GM19099 (cell line): ENCODE measurements around the gene HSD3B1.

Source experiments
- POLR2A ChIP-seq: IDR thresholded peaks from 3 replicates; pipeline ENCODE4 v1.6.1; 2011; ENCODE audit warnings: low read depth; ENCODE audit not compliant: insufficient read length; ENCODE audit errors: extremely low read depth

HSD3B1 gene

DNA sequence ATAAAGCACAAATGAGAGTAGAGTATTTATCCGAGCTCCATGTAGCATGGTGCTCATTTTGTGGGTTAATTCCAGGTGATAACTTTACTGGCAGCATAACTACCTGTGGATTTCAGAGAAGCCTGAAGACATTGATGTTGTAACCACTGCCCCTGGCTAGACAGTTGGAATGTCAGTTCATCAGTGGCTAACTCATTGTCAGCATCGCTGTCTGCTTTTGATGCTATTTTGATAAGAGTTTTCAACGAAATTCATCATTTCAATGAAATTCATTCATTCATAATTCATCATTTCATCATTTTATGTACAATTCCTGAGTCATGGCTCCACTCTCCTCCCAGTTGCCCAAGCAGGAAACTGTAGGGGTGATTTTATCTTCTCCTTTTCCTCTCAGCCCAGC lies 34.4 kb downstream of the HSD3B1 start:
- TF ChIP-seq POLR2A = no peak

DNA sequence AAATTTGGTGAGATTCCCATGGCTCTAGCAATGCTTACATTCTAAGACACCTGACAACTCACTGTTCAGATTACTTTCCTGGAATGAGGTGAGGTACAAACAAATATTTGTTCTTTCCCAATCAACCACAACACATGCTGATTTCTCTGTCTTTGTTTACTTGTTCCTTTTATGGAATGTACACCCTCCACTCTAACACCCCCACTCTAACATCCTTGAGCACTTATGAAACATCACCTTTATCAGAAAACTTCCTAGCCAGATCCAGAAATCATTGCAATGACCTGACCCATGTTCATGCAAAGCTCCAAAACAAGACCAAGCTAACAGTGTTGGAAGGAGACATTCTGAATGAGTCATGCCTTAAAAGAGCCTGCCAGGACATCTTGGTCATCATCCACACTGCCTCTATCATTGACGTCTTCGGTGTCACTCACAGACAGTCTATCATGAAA lies 35.5 kb downstream of the HSD3B1 start:
- TF ChIP-seq POLR2A = no peak

DNA sequence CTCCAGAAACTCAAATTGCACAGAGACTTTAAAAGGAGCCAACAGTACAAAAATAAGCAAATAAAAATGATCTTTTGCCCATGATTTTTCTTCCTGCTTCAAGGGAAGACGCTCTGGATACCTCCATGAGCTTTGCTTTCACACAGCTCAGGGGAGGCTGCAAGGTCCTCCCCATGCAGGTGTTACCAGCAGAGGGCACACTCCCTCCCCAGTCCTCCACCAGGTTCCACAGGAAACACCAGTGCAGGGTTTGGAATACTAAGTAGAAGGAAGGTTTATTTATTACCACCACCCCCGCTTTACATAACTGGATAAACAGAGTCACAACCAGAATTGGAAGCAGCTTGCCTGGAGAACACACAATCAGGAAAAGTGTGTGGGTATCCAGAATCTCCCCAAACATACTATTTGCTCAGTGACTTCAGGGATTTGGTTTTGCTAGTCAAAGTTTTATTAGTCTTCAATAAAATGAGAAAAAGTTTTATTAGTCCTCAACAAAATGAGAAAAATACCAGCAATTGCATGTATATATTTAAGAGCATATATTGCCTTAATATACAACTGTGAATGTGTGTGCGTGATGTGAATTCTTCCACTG lies 37.3 kb downstream of the HSD3B1 start:
- no peak for TF ChIP-seq POLR2A

DNA sequence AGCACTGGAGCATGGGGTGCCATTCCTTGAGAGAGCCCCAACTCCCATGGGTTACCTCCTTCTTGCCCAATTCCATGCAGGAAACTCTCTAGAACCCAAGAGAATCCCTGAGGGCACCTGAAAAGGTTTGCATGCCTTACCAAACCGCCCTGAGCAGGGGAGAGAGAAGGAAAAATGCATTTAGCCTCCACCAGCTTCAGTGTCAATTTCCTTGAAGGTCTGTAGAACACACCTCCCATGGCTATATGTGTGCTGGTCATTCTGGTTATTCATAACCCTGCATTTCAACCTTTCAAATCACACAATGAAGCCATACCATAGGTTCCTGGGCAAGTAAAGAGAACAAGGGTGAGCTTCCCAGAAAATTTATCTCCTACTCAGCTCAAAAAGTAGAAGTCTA lies 39.6 kb downstream of the HSD3B1 start:
- TF ChIP-seq POLR2A = no peak

DNA sequence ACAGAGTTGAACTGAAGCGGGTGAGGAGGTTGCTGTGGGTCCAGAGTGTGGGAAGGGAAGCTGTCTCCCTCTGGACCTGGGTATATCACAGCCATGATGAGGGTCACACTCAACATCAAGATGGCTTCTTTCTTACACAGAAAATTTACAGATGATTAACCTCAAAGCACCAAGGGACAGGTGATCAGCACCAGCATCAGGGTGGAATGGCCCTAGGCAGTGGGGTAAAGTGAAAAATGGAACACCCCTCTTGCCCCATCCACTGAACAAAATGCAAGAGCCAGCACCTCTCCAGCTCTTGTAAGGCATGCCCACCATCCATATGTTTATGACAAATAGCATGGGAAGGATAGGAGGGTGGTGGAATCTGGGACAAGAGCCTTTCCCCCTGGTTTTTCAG lies 40.3 kb downstream of the HSD3B1 start:
- no peak for TF ChIP-seq POLR2A

DNA sequence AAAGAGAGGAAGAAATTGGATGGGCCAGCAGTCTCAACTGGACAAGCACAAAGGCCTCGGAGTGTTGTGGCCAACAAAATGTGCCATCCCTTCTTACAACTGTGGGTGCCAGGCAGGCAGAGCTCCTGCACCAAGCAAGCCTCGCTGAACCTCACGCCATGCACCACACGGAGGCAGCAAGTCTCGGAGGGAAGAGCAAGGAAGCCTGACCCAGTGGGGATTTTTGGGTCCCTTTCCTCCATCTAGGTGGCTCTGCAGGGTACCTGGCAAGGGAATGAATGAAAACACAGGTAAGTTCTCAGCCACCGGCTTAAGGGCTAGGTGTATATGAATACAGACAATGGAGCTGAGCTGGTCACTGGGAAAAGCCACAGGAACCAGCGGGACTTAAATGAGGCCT lies 40.8 kb downstream of the HSD3B1 start:
- no peak for TF ChIP-seq POLR2A

DNA sequence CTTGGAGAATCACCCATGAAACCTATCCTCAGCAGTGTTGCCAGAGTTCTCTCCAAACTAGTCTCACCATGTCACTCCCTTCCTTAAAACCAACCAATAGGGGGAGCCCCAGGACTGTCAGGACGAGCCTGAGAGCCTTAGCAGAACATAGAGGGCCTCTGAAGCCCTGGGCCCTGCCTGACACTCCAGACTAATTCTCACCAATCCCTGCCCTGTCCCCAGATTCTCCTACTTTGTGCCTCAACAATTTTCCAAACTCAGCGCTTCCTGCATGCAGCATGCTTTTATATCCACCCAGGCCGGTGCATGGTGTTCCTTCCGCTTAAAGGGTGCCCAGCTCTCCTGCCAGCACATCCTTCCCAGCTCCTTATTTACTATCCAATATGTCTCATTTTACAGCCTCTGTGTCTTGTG lies 42.7 kb downstream of the HSD3B1 start:
- TF ChIP-seq POLR2A = no peak

DNA sequence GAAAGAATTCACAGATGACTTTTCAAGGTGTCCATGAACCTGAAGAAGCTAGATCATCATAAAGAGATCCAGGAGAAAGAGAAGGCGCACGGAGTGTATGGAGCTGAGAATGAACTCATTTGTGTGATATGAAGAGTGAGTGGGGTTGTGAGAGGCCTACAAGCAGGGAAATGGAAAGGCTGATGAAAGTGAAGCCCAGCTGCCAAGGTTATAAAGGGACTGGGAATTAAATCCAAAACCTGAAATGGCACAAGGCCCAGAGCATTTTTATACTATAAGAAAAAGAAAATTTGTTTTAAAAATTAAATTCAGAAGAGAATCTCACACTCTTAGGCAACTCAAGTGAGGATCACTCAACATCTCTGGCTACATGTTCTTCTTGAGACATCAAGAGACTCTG lies 43.4 kb downstream of the HSD3B1 start:
- TF ChIP-seq POLR2A = no peak

DNA sequence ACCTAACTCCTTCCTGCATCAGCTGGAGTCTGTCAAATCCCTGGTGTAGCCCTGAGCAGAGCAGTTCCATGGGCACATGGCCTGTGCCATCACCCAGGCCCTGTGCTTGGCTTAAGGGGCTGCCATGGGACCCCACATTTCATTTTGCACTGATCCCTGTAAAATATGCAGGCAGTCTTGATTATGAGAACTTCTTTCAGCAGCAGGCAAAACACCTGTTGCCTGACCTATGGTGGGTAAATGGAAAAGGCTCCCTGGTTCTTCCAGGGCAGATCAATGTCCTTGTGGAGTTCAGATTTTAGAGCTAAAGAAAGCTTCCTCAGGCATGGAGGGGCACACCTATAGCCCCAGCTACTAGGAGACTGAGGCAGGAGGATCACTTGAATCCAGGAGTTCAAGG lies 44.2 kb downstream of the HSD3B1 start:
- no peak for TF ChIP-seq POLR2A

DNA sequence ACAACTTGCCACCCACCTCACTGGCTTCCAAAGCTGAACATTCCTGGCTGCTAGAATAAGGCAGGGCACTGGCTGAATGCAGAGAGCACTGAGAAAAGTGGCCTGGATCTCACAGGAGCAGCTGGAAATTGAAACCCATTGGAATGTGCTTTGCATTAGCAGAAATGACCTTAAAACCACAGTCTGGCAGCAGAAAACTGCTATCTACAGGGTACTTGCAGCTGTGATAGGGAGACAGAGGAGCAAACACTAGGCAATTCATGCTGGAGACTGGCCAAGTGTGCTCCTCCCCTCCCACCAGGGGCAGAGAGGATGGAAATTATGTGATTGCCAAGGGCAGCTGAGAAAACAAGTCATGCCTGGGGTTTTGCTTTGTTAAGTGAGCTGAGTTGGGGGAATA lies 47.2 kb downstream of the HSD3B1 start:
- TF ChIP-seq POLR2A = no peak

DNA sequence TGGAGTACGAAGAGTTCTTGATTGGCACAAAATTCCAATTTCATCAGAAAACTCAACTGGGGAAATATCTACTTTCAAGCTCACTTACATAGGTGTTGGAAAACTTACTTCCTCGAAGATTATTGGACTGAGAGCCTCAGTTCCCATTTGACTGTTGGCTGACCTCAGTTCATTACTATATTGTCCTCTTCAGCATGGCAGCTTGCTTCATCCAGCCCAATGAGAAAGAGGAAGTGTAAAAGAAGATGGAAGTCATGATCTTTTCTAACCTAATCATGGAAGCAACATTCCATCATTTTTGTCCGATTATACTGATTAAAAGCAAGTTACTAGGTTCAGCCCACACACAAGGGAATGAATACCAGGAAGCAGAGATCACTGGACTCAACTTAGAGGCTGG lies 49.4 kb downstream of the HSD3B1 start:
- TF ChIP-seq POLR2A = no peak

DNA sequence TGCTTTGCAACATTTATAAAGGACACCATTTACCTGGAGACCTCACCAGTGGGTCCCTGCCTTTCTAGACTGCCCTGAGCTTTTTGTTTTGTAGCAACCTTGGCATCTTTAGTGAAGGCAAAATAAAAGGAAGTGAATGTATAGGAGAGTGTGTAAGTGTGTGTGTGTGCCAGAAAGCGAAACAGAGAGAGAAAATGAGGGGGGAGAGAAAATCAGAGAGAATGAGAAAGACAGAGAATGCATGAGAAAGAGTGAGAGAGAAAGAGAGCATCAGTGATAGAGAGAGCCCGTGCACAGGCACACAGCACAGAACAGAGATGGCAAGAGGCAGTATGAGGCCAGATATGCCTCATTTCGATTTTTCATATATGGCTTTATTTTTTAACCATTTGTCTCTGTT lies 57.5 kb downstream of the HSD3B1 start:
- TF ChIP-seq POLR2A = no peak
